Measurements from ENCODE around the gene AATF. TPM values are rescaled to one million over a fixed set of nuclear protein-coding genes. Genes with fewer than 3 reads are reported as not detected.

The AATF gene
- total RNA-seq, 2 experiments from 2014 or later, result 40.3 to 40.8 TPM

GRCh38 chr17:37062021-37062420 lies 113.3 kb downstream of the AATF start:
- Histone ChIP-seq H3K27me3 (ENCODE audit: control insufficient read depth in 1 of 2, insufficient read depth in 2 of 2, low read length in 2 of 2) (no peaks in the 10 kb centered on the region), H3K36me3 (ENCODE audit: insufficient read depth, low read length) (peaks cover 4% of the 10 kb centered on the region), H3K27ac (ENCODE audit: low read depth in 1 of 2, low read length in 2 of 2) (no peak overlapping the region), H3K9me3 (ENCODE audit: control insufficient read depth in 1 of 2, insufficient read depth in 1 of 2, low read length in 2 of 2) (no peaks in the 10 kb centered on the region), H3K4me1 (ENCODE audit: insufficient read depth, low read length) (no peaks in the 10 kb centered on the region), H3K4me3 (ENCODE audit: low read length) (no peak overlapping the region)
- DNase-seq (no peak), ATAC-seq (ENCODE audit: poor library complexity) (no peak)
- intact Hi-C loops (cut with DNase I, micrococcal nuclease), result no loop called here
- H3K27ac Mint-ChIP-seq, result no peak overlapping the region
- ChIA-PET POLR2A (no interaction called here), CTCF (interaction anchor here (1.0 kb wide), 1 partner anchor 14 kb away, joined by 3 read pairs; no protein-coding TSS in a partner anchor)
- H3K4me1 Mint-ChIP-seq (ENCODE audit: low read depth), result no peaks in the 10 kb centered on the region
- H3K9me3 Mint-ChIP-seq, result no peaks in the 10 kb centered on the region
- H3K4me3 Mint-ChIP-seq, result no peak overlapping the region
- H3K36me3 Mint-ChIP-seq (ENCODE audit: low read depth), result peaks cover 12% of the 10 kb centered on the region
- no peak for TF ChIP-seq CTCF (IDR thresholded peaks at IDR 0.05)
- H3K27me3 Mint-ChIP-seq, result no peaks in the 10 kb centered on the region

GRCh38 chr17:37064206-37064605 lies 115.5 kb downstream of the AATF start:
- CTCF ChIA-PET, result no interaction called here
- DNase-seq (no peak), ATAC-seq (ENCODE audit: poor library complexity) (no peak)
- no peaks in the 10 kb centered on the region for H3K4me1 ChIP-seq (ENCODE audit: insufficient read depth, low read length)
- H3K27me3 ChIP-seq (ENCODE audit: control insufficient read depth in 1 of 2, insufficient read depth in 2 of 2, low read length in 2 of 2), result no peaks in the 10 kb centered on the region
- Mint-ChIP-seq H3K4me3 (no peak overlapping the region), H3K27ac (no peak overlapping the region), H3K4me1 (ENCODE audit: low read depth) (no peaks in the 10 kb centered on the region), H3K36me3 (ENCODE audit: low read depth) (no peaks in the 10 kb centered on the region), H3K9me3 (no peaks in the 10 kb centered on the region), H3K27me3 (no peaks in the 10 kb centered on the region)
- intact Hi-C loops (cut with DNase I, micrococcal nuclease), result no loop called here
- no peaks in the 10 kb centered on the region for H3K9me3 ChIP-seq (ENCODE audit: control insufficient read depth in 1 of 2, insufficient read depth in 1 of 2, low read length in 2 of 2)
- POLR2A ChIA-PET, result no interaction called here
- H3K36me3 ChIP-seq (ENCODE audit: insufficient read depth, low read length), result no peaks in the 10 kb centered on the region
- H3K4me3 ChIP-seq (ENCODE audit: low read length), result no peak overlapping the region
- H3K27ac ChIP-seq (ENCODE audit: low read depth in 1 of 2, low read length in 2 of 2), result no peak overlapping the region
- TF ChIP-seq CTCF (IDR thresholded peaks at IDR 0.05), result no peak

DNA sequence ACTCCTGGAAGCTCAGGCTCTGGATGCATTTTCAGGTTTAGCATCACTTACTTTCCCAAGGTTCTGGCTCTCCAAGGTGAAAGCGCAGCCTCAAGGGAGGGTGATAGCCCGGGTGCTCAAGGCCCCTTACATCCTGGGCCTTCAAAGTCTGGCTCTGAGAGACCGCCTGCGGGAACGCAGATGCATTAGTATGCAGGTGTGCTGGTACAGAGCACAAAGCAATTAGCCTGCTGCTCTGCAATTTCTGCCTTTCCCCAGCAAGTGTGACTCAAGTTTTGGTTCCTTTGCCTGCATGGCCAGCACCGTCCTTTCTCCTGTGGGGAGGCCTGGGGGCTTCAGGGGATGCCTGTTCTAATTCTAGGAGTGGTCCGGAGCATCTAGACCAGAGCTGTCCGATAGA lies 116.2 kb downstream of the AATF start:
- no peaks in the 10 kb centered on the region for H3K4me1 ChIP-seq (ENCODE audit: insufficient read depth, low read length)
- POLR2A ChIA-PET, result no interaction called here
- H3K36me3 ChIP-seq (ENCODE audit: insufficient read depth, low read length), result no peaks in the 10 kb centered on the region
- no peaks in the 10 kb centered on the region for H3K27me3 ChIP-seq (ENCODE audit: control insufficient read depth in 1 of 2, insufficient read depth in 2 of 2, low read length in 2 of 2)
- no peak for TF ChIP-seq CTCF (IDR thresholded peaks at IDR 0.05)
- no peak overlapping the region for H3K4me3 ChIP-seq (ENCODE audit: low read length)
- no peak overlapping the region for H3K27ac Mint-ChIP-seq
- no peak overlapping the region for H3K27ac ChIP-seq (ENCODE audit: low read depth in 1 of 2, low read length in 2 of 2)
- no peaks in the 10 kb centered on the region for H3K9me3 ChIP-seq (ENCODE audit: control insufficient read depth in 1 of 2, insufficient read depth in 1 of 2, low read length in 2 of 2)
- ATAC-seq (ENCODE audit: poor library complexity), result no peak
- H3K9me3 Mint-ChIP-seq, result no peaks in the 10 kb centered on the region
- intact Hi-C loops (cut with DNase I, micrococcal nuclease), result no loop called here
- no peaks in the 10 kb centered on the region for H3K27me3 Mint-ChIP-seq
- no peak overlapping the region for H3K4me3 Mint-ChIP-seq
- DNase-seq, result no peak
- CTCF ChIA-PET, result no interaction called here
- no peaks in the 10 kb centered on the region for H3K36me3 Mint-ChIP-seq (ENCODE audit: low read depth)
- H3K4me1 Mint-ChIP-seq (ENCODE audit: low read depth), result no peaks in the 10 kb centered on the region
